Activated CD8-positive, alpha-beta memory T cell treated with anti-CD3 and anti-CD28 coated beads for 1 hour (primary cell): Measurements from ENCODE around the gene PRXL2A.

ENCODE experiments used
- DNase-seq, 2 donors: peaks; one replicate each; pipeline ENCODE4 v3.0.0-alpha.2; 2020; ENCODE audit warnings: low read depth in 1 of 2; ENCODE audit errors: extremely low read depth in 1 of 2

The PRXL2A gene

GRCh38 chr10:80460399-80461207, 52.3 kb downstream of the PRXL2A start:
- DNase-seq = no peak

DNA sequence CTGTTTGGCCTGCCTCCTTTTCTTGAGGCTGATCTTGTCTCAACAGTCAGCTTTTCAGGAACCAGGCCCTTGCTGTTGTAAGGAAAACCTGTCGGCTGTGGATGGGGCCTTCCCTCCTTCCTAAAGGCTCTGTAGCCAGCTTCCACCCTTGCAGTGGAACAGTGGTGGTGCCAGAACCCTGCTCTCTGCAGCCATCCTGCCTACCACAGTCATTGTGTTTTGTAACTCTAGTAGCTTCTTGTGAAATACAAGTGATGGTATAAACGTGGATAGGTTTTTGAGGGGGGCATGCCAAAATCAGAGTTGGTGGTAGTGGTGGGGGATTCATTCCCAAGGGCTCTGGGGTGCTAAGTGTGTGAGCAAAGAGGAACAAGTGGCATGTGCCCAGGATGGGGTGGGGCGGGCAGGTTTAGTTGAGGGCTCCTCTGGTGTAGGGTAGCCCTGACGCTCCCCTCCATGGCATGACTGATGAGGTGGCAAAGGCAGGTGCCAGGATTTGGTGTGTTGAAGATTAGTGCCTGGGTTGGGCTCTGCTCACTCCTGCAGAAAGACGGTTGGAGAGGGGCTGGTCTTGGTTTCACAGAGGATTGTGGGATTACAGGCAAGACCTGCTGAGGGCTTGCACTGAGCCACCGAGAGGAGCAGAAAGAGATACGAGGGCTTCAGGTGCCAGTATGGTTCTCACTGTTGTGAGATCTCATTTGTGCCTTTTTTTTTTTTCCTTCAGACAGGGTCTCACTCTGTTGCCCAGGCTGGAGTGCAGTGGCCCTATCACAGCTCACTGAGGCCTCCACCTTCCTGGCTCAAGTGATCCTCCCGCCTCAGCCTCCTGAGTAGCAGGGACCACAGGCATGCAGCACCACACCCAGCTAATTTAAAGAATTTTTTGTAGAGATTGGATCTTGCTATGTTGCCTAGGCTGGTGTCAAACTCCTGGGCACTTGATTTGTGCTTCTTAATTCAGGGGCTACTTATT, 53.1 kb downstream of the PRXL2A start:
- DNase-seq = no peak

GRCh38 chr10:80462299-80462980, 54.1 kb downstream of the PRXL2A start:
- DNase-seq = no peak

GRCh38 chr10:80462981-80463741, 54.8 kb downstream of the PRXL2A start:
- no peak for DNase-seq

- DNase-seq = no peak
Measured at GRCh38 chr10:80463868-80464267, 55.5 kb downstream of the PRXL2A start.

DNA sequence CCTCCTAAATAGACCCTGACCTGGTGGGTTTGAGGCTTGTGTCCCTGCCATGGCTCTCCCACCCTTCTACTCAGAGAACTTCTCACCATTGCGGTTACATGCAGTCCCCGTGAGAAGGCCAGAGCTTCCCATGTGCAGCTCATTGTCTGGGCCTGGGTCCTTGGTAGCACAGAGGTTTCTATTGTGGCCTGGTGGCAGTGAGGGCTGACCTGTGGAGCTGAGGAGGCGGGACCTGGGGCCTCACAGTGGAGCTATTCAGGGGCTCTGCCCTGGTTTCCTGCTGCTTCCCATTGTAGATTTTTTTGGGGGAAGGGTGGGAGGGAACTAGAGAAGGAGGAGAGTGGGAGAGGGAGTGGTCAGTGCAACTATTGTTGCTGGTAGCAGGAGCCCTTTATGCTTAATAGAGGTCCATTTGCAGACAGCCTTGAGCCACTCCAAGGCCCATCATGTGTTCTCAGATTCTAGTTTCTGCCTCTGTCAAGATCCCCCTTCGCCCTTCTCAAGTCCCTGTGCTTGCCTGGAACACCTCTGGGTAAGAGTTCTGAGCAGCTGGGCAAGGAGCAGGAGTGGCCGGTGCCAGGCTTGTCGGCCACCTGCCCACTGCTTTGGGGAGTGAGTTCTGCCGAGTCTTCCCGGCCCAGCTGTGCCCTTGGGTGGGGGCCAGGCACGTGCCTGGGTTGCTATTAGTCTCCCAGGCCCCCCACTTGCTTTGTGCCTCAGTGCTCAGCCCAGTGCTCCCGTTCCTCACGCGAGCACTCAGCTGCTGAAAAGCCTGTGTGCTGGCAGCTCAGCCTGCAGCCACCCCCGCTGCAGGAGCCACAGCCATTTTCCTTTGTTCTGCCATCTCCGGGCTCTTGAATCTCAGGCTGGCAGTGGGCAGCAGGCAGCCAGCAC, 56.5 kb downstream of the PRXL2A start:
- no peak for DNase-seq

- no peak for DNase-seq
Measured at GRCh38 chr10:80465451-80465835, 57.1 kb downstream of the PRXL2A start.

GRCh38 chr10:80465839-80466590, 57.7 kb downstream of the PRXL2A start:
- DNase-seq = peak in 1 of 2 donors; percentile 45

DNA sequence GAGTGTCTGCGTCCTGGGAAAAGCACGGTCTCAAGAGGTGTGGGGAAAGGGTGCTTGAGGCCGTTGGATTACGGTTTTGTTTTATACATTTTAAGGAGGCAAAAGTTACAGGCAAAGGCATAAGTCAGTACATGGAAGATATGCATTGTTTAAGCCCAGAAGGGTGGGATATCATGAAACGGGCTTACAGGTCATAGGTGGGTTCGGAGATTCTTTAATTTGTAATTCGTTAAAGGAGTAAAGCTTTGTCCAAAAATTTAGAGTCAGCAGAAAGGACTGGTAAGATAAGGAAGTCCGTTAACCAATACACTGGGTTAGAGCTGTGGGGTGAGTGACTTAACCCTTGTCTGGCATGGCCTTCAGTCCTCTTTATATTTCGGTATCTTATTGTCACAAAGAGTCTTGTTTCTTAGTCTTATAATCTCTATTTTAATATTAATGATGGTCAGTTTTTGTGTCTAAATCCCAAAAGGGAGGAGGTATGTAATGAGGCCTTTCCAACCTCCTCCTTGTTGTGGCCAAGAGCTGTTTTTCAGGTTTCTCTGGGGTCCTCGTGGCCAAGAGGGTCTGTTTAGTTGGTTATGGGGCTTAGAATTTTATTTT, 58.5 kb downstream of the PRXL2A start:
- DNase-seq = no peak

- DNase-seq = peak in 1 of 2 donors; percentile 53
Measured at GRCh38 chr10:80468002-80468401, 59.7 kb downstream of the PRXL2A start.

- no peak for DNase-seq
Measured at GRCh38 chr10:80468806-80469421, 60.6 kb downstream of the PRXL2A start.

DNA sequence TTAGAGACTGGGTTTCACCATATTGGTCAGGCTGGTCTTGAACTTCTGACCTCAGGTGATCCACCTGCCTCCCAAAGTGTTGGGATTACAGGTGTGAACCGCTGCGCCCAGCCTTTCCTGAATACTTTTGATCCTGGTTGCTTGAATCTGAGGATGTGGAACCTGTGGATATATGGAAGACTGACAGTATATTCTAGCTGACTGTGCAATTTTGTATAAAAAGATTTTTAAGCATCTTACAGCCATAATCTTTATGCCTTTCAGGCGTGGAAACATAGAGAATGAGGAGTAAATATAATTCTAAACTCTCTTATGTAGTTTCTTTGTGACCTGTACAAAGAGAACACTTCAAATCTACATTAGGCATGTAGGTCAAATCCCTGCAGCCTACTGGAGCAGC, 61.9 kb downstream of the PRXL2A start:
- DNase-seq = no peak

GRCh38 chr10:80471001-80471400, 62.6 kb downstream of the PRXL2A start:
- no peak for DNase-seq

- no peak for DNase-seq
Measured at GRCh38 chr10:80471715-80472233, 63.4 kb downstream of the PRXL2A start.

DNA sequence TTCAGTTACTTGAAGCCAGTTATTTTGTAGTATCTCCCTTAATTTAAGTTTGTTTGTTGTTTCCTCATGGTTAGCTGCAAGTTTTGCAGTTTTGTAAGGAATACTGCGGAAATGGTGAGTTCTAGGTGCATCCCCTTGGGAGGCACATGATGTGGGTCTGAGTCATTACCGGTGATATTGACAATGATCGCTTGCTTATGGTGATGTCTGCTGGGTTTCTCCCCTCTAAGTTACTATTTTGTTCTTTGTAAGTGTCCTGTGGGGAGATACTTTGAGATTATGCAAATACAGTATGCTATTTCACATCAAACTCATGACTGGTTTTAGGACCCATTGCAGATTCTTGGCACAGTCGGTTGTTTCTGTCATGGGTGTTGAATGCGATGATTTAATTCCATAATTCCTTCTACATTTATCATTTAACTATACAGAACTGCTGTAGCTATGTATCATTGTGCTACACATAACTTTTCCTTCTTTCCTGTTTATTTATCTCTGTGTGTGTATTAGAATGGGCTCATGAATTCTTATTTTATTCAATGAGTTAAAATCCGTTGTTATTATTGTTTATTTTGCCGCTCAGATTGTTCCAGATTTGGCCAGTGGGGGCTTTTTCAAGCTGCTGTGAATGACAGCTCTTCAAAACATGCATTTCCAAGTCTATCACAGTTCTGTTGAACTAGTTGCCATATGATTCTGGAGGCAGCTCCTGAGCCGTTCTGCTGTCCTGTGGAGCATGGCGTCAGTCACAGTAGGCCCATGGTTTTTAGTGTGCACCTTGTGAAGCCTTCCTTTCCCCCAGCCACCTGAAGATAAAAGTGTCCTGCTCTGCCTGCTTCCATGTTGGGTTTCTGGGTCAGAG, 64.1 kb downstream of the PRXL2A start:
- no peak for DNase-seq

GRCh38 chr10:80473096-80473657, 64.8 kb downstream of the PRXL2A start:
- no peak for DNase-seq
